ENCODE data around the gene KLC1. TPM values are rescaled to one million over a fixed set of nuclear protein-coding genes. Genes with fewer than 3 reads are reported as not detected.

KLC1 gene
- total and polyA plus RNA-seq, 2 donors (not counting 1 experiment from before 2014, with no cell fraction given): 102 to 243 TPM

DNA sequence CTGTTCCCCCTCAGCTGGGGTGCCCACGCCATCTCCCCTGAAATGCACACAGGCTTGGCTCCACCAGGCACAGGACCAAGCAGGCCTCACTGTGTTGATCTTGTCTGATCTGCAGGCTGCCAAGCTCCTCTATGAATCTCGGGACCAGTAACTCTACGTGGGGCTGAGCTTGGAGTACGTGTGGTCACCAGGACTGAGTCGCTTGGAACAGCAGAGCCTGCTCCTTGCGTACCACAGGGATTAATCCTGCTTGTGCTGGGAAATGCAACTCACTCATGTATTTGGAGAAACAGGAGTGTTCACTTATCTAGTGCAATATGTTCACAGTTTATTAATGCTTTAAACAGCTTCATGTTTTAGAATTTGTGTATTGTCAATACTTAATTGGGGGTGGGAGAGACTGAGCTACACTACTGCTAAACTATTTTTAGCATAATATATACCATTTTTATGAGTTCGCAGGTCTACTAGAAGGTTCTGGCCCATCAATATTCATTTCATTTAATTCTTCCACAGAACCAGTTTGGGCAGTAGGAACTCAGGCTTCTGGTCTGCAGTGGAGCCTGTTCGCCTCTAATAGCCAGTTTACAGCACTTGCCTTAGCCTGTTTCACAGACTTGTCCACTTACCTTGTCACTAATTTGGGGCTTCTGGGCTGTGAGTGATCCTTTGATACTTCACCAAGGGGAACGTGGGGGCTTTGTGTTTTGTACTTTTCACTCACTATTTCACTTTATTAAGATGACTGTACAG, 104.0 kb downstream of the KLC1 start:
- Histone ChIP-seq H3K9me3 (ENCODE audit: control extremely low read depth in 1 of 3, control insufficient read depth in 2 of 3, insufficient read depth in 1 of 3, low read length in 2 of 3) (no peaks in the 10 kb centered on the region), H3K4me2 (replicated peaks; ENCODE audit: low read depth, low read length, poor library complexity, severe bottlenecking) (no peak overlapping the region), H3K4me3 (ENCODE audit: control extremely low read depth in 1 of 5, extremely low read depth in 1 of 5, insufficient read depth in 1 of 5, low read depth in 2 of 5, low read length in 4 of 5) (no peak overlapping the region), H3K27ac (ENCODE audit: low read length in 2 of 2) (no peak overlapping the region), H3K79me2 (ENCODE audit: control insufficient read depth, insufficient read depth, low read length) (no peaks in the 10 kb centered on the region), H4K20me1 (ENCODE audit: control insufficient read depth, insufficient read depth, low read length, poor library complexity, severe bottlenecking) (no peaks in the 10 kb centered on the region), H3K36me3 (replicated peaks in 1 of 2; ENCODE audit: control extremely low read depth in 1 of 2, control insufficient read depth in 1 of 2, extremely low read depth in 1 of 2, insufficient read depth in 2 of 2, low read length in 1 of 2) (peaks cover 0 to 13% of the 10 kb centered on the region in 2 experiments), H2AFZ (ENCODE audit: insufficient read depth, low read depth, low read length, poor library complexity, severe bottlenecking) (no peak overlapping the region), H3K9ac (ENCODE audit: low read length) (no peak overlapping the region), H3K4me1 (ENCODE audit: control insufficient read depth in 2 of 2, insufficient read depth in 2 of 2, low read length in 2 of 2) (no peaks in the 10 kb centered on the region), H3K27me3 (replicated peaks in 1 of 4; ENCODE audit: control extremely low read depth in 1 of 4, control insufficient read depth in 3 of 4, insufficient read depth in 4 of 4, low read length in 3 of 4) (no peaks in the 10 kb centered on the region)
- H3K27ac Mint-ChIP-seq: no peak overlapping the region
- POLR2A ChIA-PET: no interaction called here
- no peaks in the 10 kb centered on the region for H3K9me3 Mint-ChIP-seq (ENCODE audit: insufficient read depth)
- TF ChIP-seq, protein P1, sequence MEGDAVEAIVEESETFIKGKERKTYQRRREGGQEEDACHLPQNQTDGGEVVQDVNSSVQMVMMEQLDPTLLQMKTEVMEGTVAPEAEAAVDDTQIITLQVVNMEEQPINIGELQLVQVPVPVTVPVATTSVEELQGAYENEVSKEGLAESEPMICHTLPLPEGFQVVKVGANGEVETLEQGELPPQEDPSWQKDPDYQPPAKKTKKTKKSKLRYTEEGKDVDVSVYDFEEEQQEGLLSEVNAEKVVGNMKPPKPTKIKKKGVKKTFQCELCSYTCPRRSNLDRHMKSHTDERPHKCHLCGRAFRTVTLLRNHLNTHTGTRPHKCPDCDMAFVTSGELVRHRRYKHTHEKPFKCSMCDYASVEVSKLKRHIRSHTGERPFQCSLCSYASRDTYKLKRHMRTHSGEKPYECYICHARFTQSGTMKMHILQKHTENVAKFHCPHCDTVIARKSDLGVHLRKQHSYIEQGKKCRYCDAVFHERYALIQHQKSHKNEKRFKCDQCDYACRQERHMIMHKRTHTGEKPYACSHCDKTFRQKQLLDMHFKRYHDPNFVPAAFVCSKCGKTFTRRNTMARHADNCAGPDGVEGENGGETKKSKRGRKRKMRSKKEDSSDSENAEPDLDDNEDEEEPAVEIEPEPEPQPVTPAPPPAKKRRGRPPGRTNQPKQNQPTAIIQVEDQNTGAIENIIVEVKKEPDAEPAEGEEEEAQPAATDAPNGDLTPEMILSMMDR (IDR thresholded peaks at IDR 0.05): no peak
- TF ChIP-seq EZH2 (IDR thresholded peaks at IDR 0.05; ENCODE audit: borderline replicate concordance, insufficient read depth, low read depth, low read length, poor library complexity, severe bottlenecking): no peak
- no peak for ATAC-seq (ENCODE audit: low read depth)
- no peak overlapping the region for H3K4me3 Mint-ChIP-seq
- intact Hi-C loops (cut with micrococcal nuclease): no loop called here
- no peak for DNase-seq
- H3K27me3 Mint-ChIP-seq: no peaks in the 10 kb centered on the region
- WGBS (ENCODE audit: insufficient coverage): 90% methylated on average over 3 of the region's 9 CpGs
- H3K4me1 Mint-ChIP-seq: no peaks in the 10 kb centered on the region
- CTCF ChIA-PET: interaction anchor here (0.9 kb wide), 1 partner anchor 53 kb away, joined by 3 read pairs; no protein-coding TSS in a partner anchor

DNA sequence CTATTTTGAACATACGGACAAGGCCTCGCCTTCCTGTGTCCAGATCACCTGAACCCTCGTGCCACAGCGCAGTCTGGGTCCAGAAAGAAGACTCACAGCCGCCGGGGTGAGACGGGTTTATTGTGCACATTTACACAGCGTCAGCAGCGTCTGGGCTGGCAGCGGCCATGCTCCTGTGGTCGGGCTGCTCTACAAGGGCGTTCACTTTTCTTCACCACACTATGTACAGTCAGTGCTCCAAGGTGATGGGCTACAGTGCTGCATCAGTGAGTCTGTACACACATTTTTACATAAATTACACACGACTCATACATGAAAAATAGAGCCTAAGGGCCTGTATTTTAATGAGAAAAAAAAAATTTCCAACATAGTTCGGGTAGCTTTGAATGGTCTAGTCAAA, 104.6 kb downstream of the KLC1 start:
- Histone ChIP-seq H3K4me2 (replicated peaks; ENCODE audit: low read depth, low read length, poor library complexity, severe bottlenecking) (no peak overlapping the region), H3K9me3 (ENCODE audit: control extremely low read depth in 1 of 3, control insufficient read depth in 2 of 3, insufficient read depth in 1 of 3, low read length in 2 of 3) (no peaks in the 10 kb centered on the region), H3K36me3 (replicated peaks in 1 of 2; ENCODE audit: control extremely low read depth in 1 of 2, control insufficient read depth in 1 of 2, extremely low read depth in 1 of 2, insufficient read depth in 2 of 2, low read length in 1 of 2) (peaks cover 0 to 13% of the 10 kb centered on the region in 2 experiments), H4K20me1 (ENCODE audit: control insufficient read depth, insufficient read depth, low read length, poor library complexity, severe bottlenecking) (no peaks in the 10 kb centered on the region), H3K4me1 (ENCODE audit: control insufficient read depth in 2 of 2, insufficient read depth in 2 of 2, low read length in 2 of 2) (no peaks in the 10 kb centered on the region), H3K79me2 (ENCODE audit: control insufficient read depth, insufficient read depth, low read length) (no peaks in the 10 kb centered on the region), H3K27me3 (replicated peaks in 1 of 4; ENCODE audit: control extremely low read depth in 1 of 4, control insufficient read depth in 3 of 4, insufficient read depth in 4 of 4, low read length in 3 of 4) (no peaks in the 10 kb centered on the region), H3K4me3 (ENCODE audit: control extremely low read depth in 1 of 5, extremely low read depth in 1 of 5, insufficient read depth in 1 of 5, low read depth in 2 of 5, low read length in 4 of 5) (no peak overlapping the region), H3K9ac (ENCODE audit: low read length) (no peak overlapping the region), H2AFZ (ENCODE audit: insufficient read depth, low read depth, low read length, poor library complexity, severe bottlenecking) (no peak overlapping the region), H3K27ac (ENCODE audit: low read length in 2 of 2) (no peak overlapping the region)
- WGBS (ENCODE audit: insufficient coverage): 98% methylated on average over 12 of the region's 14 CpGs
- ATAC-seq (ENCODE audit: low read depth): no peak
- H3K4me3 Mint-ChIP-seq: no peak overlapping the region
- POLR2A ChIA-PET: no interaction called here
- H3K4me1 Mint-ChIP-seq: no peaks in the 10 kb centered on the region
- H3K27ac Mint-ChIP-seq: no peak overlapping the region
- CTCF ChIA-PET: no interaction called here
- no peak for TF ChIP-seq EZH2 (IDR thresholded peaks at IDR 0.05; ENCODE audit: borderline replicate concordance, insufficient read depth, low read depth, low read length, poor library complexity, severe bottlenecking)
- TF ChIP-seq, protein P1 (IDR thresholded peaks at IDR 0.05): no peak
- no peaks in the 10 kb centered on the region for H3K9me3 Mint-ChIP-seq (ENCODE audit: insufficient read depth)
- H3K27me3 Mint-ChIP-seq: no peaks in the 10 kb centered on the region
- DNase-seq: no peak
- intact Hi-C loops (cut with micrococcal nuclease): no loop called here

All from B cell (primary cell).